GM19238 (cell line): ENCODE results near the gene SMC3.

Experiments
- DNase-seq: peaks from one replicate; pipeline ENCODE4 v3.0.0; 2011; ENCODE audit warnings: low spot score; ENCODE audit not compliant: insufficient read length

SMC3 gene

DNA sequence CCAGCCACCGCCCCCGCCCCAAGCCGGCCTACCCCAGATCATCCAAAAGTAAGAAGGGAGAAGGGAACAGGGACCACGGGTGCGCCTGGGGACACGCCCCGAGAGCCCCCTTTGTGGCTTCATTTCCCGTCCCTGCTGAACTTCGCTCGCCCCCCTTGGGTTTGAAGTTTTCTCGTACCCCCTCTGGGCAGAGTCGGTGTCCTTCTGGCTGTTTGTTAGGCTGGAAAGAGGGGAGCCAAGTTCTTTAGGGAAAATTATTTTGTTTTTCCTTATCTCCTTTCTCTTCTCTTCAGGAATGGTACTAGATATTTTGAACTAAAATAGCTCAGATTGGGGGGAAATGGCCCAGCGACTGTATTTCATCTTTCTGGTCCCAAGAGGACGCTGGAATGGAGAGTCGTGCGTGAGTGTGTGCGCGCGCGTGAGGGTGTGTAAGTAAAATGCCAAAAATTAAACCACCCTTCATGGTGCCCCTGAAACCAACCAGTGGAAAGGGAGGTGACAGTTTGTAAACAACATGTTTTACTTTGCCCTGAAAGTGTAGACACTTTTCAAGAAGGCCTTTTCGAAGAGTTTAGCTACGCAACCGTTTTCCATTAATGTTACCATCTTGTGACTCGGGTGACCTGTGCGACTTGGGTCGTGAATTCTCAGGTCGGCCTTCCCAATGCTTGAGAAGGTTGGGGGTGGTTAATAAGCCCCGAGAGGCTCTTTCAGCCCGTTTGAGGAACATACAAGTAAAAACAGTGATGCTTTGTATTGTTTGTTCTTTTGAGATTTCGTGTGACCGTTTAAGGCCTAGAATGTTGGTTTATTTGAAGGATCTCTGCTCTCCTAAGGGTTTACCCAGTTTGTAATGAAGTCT, 77.3 kb downstream of the SMC3 start:
- no peak for DNase-seq

DNA sequence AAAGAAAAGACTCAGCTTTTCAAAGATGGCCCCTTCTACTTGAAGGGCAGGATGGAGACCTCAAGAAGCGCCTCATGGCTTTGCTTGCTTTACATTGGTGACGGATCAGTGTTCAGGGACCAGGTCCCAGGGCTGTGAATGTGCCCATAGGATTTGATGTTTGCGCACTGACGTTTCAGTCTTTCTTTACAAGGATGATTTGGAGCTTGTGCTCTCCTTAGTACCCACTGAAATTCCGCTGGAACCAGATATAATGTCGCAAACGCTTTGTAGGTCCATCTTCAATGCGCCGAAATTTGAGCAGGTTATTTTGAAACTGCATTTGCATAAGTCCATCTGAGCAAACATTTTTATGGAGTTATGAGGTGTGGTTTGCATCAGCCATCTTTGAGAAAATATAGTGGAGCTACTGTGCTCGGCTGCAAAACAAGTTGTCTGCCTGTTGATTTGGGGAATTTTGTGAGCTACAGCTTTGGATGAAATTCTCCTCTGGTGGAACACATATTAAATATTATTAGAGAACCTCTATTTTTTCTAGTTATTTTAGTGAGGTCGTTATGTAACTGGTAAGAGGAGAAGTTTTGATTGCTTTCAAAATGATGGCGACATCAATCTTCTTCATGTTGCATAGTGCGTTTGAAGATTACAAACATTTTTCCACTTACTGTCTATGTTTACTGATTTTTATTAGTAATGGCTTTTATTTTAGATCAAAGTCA, 79.1 kb downstream of the SMC3 start:
- DNase-seq, result no peak

DNA sequence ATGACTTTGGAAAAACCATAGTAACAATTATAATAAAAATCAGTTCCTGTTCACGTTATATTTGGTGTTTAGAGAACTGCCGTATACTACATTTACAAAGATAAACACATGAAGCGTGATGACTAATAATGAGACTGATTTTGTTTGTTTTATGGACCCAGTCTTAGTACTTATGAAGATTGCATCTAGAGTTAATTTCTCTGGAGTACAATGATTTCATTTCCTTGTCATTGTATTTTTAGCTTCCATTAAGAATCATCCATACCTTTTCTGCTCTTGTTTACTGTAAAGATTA, 79.6 kb downstream of the SMC3 start:
- no peak for DNase-seq

DNA sequence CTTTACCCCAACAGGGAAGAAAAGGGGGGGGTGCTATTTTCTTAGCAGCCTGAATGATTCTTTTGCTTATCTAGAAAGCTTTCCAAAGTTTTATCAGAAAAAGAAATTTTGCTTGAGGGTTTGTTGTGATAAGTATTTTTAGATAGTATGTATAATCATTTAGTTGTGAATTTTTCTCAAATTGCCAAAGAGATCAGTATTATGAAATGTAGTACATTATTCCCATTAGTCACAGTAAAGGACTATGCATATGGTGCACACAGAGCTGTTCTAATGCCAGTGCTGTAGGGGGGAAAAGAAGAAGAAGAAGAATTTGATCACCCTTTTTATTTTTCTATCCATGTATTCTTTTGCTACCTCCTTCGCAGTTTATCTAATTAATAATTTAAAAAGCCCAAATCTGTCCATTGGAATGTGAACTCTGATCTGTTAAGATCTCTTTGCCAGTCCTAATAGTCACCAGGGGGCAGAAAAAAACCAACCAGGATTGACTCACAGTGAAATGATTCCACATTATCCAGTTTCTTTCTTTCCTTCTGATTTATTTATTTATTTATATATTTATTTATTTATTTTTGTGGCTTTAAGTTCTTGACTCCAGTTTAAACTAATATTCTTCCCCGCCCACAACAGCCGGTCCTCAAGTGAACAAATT, 81.3 kb downstream of the SMC3 start:
- no peak for DNase-seq

DNA sequence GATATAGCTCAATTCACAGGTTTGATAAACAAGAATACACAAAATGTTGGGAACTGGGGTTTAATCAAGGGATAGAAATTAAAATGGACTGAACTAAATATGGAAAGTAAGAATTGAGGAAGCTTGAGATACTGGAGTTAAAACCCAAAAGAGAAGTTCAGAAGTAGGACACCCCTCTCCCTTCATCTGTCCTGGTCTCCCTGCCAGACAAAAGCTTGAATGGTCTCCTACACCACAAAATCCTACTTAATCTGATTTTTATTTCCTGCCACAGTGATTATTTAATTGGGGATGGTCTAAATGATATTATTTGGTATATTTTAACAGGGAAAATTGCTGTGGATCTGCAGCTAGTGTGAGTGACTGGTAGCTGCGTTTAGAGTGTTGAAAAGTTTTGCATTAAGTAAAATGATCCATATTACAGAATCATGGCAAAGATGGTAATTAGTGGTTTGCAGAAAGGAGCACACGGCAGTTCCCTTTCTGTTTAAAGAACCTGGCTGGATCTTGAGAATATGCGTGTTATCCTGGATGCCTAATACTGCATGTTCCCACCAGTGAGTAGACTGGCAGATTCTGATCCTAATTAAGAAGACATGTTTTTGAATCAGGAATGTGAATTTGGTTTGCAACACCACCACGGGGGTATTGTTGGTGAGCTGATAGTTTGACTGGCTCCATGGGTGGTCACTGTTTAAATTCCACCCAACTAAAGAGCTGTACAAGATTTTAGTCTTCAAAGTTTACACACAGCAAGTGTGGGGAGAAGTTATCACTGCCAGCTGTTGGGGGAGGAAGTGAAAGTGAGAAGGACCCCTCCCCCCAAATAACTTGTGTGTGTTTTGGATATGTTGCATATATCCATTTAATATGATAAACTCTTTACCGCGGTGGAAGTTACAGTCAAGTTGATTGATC, 82.1 kb downstream of the SMC3 start:
- no peak for DNase-seq

DNA sequence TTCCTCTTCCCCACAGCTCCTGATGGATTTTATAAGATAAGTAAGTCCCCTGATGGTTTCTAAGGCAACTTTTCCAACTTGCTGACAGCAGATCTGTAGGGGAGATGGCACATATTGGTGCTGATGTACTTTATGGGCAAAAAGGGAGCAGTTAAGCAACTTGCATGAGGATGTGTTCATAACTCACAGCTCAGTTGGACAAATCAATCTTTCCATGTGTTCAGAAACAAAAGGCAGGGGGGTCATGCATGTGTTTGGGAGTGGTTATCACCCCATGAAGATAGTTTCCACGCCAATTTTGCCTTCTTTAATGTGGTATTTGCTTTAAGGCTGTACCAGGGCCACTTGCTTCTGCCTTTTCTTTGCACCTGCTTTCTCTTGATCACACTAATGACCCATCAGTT, 82.8 kb downstream of the SMC3 start:
- DNase-seq, result no peak

DNA sequence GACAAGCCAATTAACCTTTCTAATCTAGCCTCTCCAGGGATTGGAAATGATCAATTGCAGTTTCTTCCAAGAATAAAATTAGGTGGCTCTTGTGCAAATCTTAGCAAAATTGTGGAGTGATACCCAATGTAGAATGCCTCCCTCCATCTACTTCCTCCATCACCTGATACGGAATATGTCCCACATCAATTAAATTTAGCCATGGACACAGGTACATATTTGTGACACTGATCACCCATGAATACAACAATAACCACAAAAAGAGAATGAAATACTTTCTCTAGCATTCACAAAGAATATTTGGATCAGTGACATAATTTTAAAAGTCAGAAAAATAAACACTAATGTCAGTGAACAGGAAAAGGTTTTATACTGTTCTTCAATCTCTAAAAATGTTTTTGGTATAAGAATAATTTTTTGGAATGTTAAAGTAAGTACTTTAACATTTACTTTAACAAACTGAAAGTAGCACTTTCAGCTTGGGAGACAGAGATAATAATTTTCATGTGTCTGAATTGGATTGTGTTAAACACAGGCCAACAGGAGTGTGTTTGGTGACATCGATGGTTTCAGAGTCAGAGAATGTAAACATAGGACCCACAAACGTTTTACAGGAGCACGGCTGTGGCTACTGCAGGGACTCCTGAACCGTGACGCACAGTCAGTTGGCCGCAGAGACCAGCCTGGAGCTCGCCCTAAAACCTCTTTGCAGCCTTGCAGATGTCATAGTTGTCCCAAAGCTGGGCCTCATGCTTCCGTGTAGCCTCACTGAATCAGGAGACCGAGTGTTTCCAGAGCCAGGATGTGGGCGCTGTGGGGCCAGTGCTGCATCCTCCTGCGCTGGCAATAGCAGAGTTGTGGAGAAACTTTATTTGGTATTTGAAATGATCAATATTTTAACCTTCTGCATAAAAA, 83.8 kb downstream of the SMC3 start:
- peak; percentile 31 for DNase-seq

DNA sequence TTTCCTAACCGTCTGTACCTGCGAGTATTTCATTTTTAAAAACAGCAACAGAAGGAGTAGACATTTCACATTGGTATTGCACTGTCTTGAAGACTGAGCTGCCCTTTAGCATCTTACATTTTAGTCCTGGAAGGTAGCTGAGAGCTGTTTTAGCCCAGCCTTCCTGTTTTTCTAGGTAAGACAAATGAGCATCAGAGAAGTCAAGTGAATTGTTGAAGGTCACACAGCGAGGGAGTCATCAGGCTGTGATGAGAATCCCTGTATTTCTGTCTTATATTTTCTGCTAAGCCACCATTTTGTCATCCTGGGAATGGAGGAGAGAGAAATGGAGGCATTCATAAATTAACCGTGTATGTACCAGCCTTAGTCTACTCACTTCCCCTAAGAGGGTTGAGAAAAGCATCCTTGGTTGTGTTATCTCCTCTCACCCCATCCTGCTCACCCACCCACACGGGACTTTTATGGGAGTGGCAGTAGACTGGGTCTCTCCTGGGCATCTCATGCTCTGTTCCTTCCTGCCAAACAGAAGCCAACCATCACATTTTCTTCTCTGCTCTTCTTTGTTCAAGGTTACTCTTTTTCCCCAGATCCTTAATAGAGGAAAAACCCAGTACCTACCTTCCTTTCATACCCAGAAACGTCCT, 85.1 kb downstream of the SMC3 start:
- no peak for DNase-seq
